Effector CD4-positive, alpha-beta T cell (primary cell): ENCODE measurements around the gene LHX4.
A peak's percentile ranks its signal among the peaks of the same experiment; 100 is the strongest.

Experiments
- DNase-seq: peaks from one replicate; pipeline ENCODE4 v3.0.0-alpha.2; 2020

The LHX4 gene

GRCh38 chr1:180247061-180247460, 17.0 kb downstream of the LHX4 start:
- no peak for DNase-seq

DNA sequence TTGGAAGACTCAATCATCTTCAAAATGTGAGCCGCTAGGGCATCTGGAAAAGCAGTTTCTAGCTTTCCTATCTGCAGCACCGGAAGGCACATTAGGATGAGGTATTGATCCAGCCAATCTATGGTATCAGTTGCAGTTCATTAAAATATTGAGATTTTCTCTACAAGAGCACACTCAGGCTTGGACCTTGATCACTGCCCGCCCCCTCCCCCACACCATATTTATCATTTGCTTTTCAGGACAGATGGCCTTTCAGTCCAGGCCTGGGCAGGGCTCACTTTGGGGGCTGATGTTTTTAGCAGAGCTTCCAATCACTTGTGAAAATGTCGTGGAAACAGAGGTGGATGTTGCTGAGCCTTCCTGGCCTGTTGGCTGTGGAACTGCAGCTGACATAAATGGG, 17.5 kb downstream of the LHX4 start:
- no peak for DNase-seq

DNA sequence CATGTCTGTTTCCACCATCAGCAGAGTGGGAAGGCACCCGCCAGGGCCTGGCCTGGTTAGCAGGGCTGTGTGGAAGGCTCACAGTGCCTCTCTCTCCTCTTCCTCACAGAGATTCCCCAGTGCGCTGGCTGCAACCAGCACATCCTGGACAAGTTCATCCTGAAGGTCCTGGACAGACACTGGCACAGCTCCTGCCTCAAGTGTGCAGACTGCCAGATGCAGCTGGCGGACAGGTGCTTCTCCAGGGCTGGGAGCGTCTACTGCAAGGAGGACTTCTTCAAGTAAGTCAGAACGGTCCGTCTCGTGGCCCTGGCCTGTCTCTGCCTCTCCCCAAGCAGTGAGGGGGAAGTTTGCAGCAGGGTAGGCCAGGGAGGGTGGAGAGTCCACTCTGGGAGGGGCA, 18.1 kb downstream of the LHX4 start:
- DNase-seq = no peak

DNA sequence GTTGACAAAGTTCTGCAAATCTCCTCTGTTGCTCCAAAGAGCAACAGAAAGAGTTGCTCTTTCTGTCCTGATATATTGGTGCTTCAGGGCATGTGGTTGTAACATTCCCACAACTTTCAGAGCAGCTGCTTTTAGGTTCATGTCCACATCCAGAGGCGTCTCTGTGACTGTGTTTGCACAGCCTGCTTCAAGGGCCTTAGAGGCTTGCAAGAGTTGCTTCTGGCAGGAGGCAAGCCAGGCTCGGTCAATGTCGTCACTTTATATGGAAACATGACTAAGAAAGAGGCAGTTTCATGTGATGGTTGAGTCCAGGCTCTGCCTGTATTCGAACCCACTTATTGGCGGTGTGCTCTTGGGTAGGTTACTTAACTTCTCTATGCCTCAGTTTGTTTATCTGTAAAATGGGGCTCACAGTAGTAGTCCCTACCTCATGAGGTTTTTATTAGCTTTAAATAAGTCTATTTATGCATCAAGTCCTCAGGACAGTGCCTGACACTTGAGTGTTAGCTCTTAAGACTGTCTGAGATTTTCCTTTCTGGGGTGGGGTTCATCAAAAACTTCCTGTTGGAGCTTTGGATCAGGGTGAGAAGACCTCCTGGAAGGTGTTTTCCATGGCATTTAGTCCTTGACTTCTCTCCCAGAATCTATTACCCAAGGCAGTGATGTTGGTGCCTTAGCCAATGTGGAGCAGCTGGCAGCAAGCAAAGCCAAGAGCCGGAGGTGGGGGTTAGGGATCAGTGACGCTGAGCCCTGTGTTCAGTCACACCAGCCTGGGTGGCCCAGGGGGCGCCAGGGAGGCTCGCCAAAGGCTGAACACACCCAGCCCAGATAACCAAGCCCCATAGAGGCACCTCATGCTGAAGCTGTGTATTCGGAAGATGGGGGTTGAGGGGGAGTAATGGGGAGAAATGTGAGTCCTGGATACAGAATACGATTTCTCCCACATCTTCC, 18.9 kb downstream of the LHX4 start:
- no peak for DNase-seq

- no peak for DNase-seq
Observed at GRCh38 chr1:180249725-180250498, 19.8 kb downstream of the LHX4 start.

DNA sequence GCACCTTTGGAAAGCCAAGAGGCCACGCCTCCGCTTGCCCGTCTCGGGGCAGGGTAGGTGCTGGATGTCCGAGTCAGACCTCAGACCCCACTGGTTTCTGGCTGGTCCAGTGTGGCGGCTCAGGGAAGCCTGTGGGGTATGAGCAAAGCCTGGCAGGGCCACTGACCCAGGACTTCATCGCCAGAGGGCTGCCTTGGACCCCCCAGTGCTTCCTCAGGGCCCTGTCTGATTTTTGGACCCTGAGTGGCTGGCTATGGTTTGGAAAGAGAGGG, 20.4 kb downstream of the LHX4 start:
- DNase-seq = no peak

- no peak for DNase-seq
Observed at GRCh38 chr1:180250883-180251509, 20.9 kb downstream of the LHX4 start.

GRCh38 chr1:180251526-180252305, 21.7 kb downstream of the LHX4 start:
- no peak for DNase-seq

GRCh38 chr1:180252638-180253536, 22.8 kb downstream of the LHX4 start:
- peak; percentile 54 for DNase-seq

GRCh38 chr1:180253585-180254495, 23.8 kb downstream of the LHX4 start:
- DNase-seq = no peak

GRCh38 chr1:180254496-180254819, 24.4 kb downstream of the LHX4 start:
- DNase-seq = no peak

DNA sequence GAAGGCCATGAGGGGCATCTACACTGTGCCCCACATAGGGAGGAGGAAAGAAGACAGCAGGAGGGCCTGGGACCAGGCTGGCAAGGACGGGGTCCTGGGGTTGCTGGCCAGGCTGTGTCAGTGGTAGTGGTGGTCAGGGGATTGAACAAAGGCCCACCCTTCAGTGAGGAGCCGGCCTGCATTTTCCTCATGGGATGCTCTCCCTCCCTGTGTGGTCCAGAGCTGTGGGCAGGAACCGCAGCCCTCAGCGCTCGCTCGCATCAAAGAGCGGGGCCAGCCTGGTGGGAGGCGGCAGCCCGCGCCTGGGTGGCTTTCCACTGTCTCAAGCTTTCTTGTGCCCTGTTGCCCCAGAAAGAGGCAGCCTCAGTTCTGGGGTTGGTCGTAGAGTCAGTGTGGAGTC, 24.8 kb downstream of the LHX4 start:
- no peak for DNase-seq

- DNase-seq = no peak
Observed at GRCh38 chr1:180255536-180256340, 25.7 kb downstream of the LHX4 start.

DNA sequence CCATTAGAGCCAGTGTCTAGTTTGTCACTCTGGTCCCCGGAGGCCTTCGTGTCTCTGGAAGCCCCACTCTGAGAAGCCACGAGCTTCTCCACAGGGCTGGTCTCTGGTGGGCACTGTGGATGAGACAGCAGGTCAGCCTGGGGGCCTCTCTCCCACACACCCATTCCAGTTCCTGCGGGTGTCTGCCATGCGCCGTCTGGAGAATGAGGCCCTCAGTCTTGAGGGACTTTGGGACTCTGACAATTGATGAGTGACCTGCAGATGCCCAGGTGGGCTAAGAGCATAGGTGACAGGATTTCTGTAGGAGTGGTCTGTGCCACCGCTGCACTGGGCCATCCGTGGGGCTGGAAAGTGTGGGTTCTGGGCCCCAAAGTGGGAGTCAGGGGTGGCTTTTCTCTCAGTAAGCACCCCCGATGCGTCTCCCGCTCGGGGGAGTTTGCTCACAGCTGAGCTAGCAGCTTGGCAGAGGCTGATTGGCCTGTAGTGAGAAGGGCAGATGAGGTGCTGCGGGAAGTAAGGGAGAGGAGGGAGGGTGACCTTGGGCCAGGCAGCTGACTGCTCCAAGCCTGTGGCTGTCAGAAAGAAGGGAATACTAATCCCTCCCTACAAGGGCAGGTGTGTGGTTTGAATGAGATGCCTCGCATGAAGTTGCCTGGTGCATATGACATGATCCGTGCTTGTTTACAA, 26.4 kb downstream of the LHX4 start:
- no peak for DNase-seq

GRCh38 chr1:180257028-180257386, 26.9 kb downstream of the LHX4 start:
- no peak for DNase-seq

DNA sequence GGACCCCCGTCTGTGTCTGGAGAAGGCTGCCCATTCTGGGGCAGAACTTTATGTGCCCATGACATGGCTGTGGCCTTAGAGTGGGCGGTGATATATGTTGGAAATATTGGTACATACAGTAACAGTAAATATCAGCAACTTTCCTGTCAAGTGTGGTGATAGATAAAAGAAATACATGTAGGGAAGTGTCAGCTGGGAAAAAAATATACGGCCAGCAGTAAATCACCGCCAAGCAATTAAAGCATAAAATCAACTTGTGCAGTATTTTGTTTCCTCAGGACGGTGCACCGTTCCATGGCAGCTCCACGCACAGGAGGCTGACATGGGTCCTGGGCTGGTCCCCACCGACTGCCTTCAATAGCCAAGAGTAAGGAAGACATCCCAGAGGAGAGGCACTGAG, 27.4 kb downstream of the LHX4 start:
- no peak for DNase-seq

DNA sequence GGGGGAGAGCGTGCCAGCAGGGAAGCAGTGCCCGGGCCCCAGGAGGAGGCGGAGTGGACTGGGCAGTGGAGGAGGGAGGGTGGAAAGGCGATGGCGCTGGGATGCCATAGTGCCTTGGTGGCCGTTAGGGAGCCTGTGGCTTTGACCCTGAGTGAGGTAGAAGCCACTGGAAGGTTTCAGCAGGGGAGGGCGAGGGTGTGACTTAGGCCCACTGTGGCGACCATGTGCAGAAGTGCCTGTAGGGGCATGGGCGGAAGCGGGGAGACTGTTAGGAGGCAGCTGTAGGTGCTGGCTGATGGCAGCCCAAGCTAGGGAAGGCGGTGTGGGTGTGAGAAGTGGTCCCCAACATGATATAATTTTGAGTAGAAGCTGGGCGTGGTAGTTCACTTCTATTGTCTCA, 28.2 kb downstream of the LHX4 start:
- DNase-seq = no peak

- no peak for DNase-seq
Observed at GRCh38 chr1:180258935-180259334, 28.9 kb downstream of the LHX4 start.
